Loucy (cell line): Measurements from ENCODE around the gene MBD5.
"Not testable (repeated sequence)": the region's sequence is repeated elsewhere in the genome, so short reads cannot be mapped to it uniquely, and the experiment has no call there.

Source experiments
- H2AFZ ChIP-seq: fragments of 200-600 bp; sonication (generic); 2 replicates; pipeline ENCODE4 v1.6.0; 2016; ENCODE audit warnings: antibody characterized with exemption, mild to moderate bottlenecking, low read length, moderate library complexity
- H3F3A ChIP-seq: fragments of 200-600 bp; 2 replicates; pipeline ENCODE4 v1.6.0; 2016; ENCODE audit warnings: antibody characterized with exemption, low read depth, mild to moderate bottlenecking
- H3K27me3 ChIP-seq: fragments of 200-600 bp; sonication (generic); 2 replicates; pipeline ENCODE4 v1.6.1; 2014; ENCODE audit warnings: low read length, mild to moderate bottlenecking; ENCODE audit not compliant: insufficient read depth, poor library complexity, severe bottlenecking
- H3K36me3 ChIP-seq: fragments of 200-600 bp; sonication (generic); 2 replicates; pipeline ENCODE4 v1.6.1; 2016; ENCODE audit warnings: low read length; ENCODE audit not compliant: insufficient read depth
- H3K4me1 ChIP-seq: fragments of 200-600 bp; sonication (generic); 2 replicates; pipeline ENCODE4 v1.5.1; 2014; ENCODE audit warnings: low read length, mild to moderate bottlenecking; ENCODE audit not compliant: insufficient read depth, poor library complexity, severe bottlenecking
- H3K4me2 ChIP-seq: fragments of 200-600 bp; sonication (generic); 2 replicates; pipeline ENCODE4 v1.6.0; 2014; ENCODE audit warnings: antibody characterized with exemption, low read length, low read depth, mild to moderate bottlenecking; ENCODE audit not compliant: poor library complexity, severe bottlenecking
- H3K4me3 ChIP-seq: fragments of 200-600 bp; sonication (generic); 2 replicates; pipeline ENCODE4 v1.5.1; 2014; ENCODE audit warnings: low read length, mild to moderate bottlenecking, mixed read lengths; ENCODE audit not compliant: poor library complexity, severe bottlenecking
- H3K79me2 ChIP-seq: fragments of 200-600 bp; sonication (generic); 2 replicates; pipeline ENCODE4 v1.6.1; 2014; ENCODE audit warnings: low read length; ENCODE audit not compliant: insufficient read depth
- H3K9ac ChIP-seq: fragments of 200-600 bp; sonication (generic); 2 replicates; pipeline ENCODE4 v1.6.0; 2014; ENCODE audit warnings: mild to moderate bottlenecking, low read depth, low read length, moderate library complexity; ENCODE audit not compliant: poor library complexity, severe bottlenecking
- H3K9me2 ChIP-seq: fragments of 200-600 bp; sonication (generic); replicated peaks from 2 replicates; pipeline ENCODE4 v1.6.1; 2016; ENCODE audit warnings: low read depth, low read length, mixed read lengths
- H3K9me3 ChIP-seq: fragments of 200-600 bp; sonication (generic); 2 replicates; pipeline ENCODE4 v1.6.1; 2014; ENCODE audit warnings: mild to moderate bottlenecking, antibody characterized with exemption, low read length, low read depth; ENCODE audit not compliant: insufficient read depth
- H4K20me1 ChIP-seq: fragments of 200-600 bp; sonication (generic); 2 replicates; pipeline ENCODE4 v1.6.0; 2014; ENCODE audit warnings: antibody characterized with exemption, low read length, mild to moderate bottlenecking; ENCODE audit not compliant: insufficient read depth, poor library complexity, severe bottlenecking
- EZH2phosphoT487 ChIP-seq: fragments of 200-600 bp; IDR thresholded peaks from 2 replicates; pipeline ENCODE4 v1.6.1; 2018; ENCODE audit warnings: antibody characterized with exemption, mild to moderate bottlenecking, moderate library complexity, borderline replicate concordance
- TF ChIP-seq, protein P1 (sequence below): fragments of 200-600 bp; sonication (generic); conservative IDR thresholded peaks from 2 replicates; pipeline ENCODE4 v1.5.1; 2014; ENCODE audit warnings: mild to moderate bottlenecking, antibody characterized with exemption, low read length

The MBD5 gene

DNA sequence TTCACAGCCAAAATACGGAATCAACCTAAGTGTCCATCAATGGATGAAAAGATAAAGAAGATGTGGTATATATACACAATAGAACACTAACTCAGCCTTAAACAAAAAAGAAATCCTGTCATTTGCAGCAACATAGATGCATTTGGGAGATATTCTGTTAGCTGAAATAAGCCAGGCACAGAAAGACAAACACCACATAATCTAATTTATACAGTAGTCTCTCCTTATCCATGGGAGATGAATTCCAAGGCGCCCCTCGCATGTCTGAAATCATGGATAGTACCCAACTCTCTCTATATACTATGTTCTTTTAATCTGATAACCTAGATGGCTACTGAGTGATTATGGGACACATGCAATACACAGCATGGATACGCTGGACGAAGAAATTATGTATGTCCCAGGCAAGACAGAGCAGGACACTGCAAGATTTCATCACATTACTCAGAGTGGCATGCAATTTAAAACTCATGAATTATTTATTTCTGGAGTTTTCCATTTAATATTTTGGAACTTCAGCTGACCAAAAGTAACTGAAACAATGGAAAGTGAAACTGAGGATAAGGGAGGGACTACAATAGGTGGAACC is 39.9 kb upstream of the MBD5 start:
- no peak overlapping the region for H3K4me3 ChIP-seq
- H3K27me3 ChIP-seq, result no peaks in the 10 kb centered on the region
- TF ChIP-seq, protein P1, sequence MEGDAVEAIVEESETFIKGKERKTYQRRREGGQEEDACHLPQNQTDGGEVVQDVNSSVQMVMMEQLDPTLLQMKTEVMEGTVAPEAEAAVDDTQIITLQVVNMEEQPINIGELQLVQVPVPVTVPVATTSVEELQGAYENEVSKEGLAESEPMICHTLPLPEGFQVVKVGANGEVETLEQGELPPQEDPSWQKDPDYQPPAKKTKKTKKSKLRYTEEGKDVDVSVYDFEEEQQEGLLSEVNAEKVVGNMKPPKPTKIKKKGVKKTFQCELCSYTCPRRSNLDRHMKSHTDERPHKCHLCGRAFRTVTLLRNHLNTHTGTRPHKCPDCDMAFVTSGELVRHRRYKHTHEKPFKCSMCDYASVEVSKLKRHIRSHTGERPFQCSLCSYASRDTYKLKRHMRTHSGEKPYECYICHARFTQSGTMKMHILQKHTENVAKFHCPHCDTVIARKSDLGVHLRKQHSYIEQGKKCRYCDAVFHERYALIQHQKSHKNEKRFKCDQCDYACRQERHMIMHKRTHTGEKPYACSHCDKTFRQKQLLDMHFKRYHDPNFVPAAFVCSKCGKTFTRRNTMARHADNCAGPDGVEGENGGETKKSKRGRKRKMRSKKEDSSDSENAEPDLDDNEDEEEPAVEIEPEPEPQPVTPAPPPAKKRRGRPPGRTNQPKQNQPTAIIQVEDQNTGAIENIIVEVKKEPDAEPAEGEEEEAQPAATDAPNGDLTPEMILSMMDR, result no peak
- no peak for TF ChIP-seq EZH2phosphoT487
- no peaks in the 10 kb centered on the region for H3K4me1 ChIP-seq
- H4K20me1 ChIP-seq, result peaks cover 2% of the 10 kb centered on the region
- H3K9me2 ChIP-seq, result no peaks in the 10 kb centered on the region
- H3K79me2 ChIP-seq, result peaks cover 73% of the 10 kb centered on the region
- H2AFZ ChIP-seq, result no peak overlapping the region
- no peaks in the 10 kb centered on the region for H3K9me3 ChIP-seq
- no peak overlapping the region for H3K4me2 ChIP-seq
- H3F3A ChIP-seq, result no peaks in the 10 kb centered on the region
- no peak overlapping the region for H3K9ac ChIP-seq
- H3K36me3 ChIP-seq, result peaks cover 5% of the 10 kb centered on the region; the same call in 1 of the 2 replicates

DNA sequence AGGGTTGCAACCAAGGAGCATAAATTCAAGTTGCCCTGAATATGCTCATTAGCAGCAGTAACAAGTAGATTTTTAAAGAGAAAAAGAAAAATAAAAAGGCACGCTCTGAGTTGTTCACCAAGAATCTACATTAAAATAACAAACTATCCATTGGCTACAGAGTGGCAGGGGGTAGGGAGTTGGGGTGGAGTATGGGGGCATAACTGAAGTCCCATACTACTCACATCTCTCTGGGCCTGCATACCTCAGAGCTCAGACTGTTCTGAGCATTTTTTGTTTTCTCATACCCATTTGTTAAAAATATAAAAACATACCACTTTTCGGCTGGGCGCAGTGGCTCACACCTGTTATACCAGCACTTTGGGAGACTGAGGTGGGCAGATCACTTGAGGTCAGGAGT is 31.8 kb upstream of the MBD5 start:
- Histone ChIP-seq H4K20me1 (no peaks in the 10 kb centered on the region), H3K4me2 (no peak overlapping the region), H3K4me3 (no peak overlapping the region), H3K79me2 (peaks cover 71% of the 10 kb centered on the region), H3K36me3 (no peaks in the 10 kb centered on the region), H3K9ac (no peak overlapping the region), H3K4me1 (no peaks in the 10 kb centered on the region), H3K9me2 (no peaks in the 10 kb centered on the region), H2AFZ (no peak overlapping the region), H3K27me3 (no peaks in the 10 kb centered on the region), H3F3A (no peaks in the 10 kb centered on the region), H3K9me3 (no peaks in the 10 kb centered on the region)
- TF ChIP-seq, protein P1, result no peak
- TF ChIP-seq EZH2phosphoT487, result no peak

DNA sequence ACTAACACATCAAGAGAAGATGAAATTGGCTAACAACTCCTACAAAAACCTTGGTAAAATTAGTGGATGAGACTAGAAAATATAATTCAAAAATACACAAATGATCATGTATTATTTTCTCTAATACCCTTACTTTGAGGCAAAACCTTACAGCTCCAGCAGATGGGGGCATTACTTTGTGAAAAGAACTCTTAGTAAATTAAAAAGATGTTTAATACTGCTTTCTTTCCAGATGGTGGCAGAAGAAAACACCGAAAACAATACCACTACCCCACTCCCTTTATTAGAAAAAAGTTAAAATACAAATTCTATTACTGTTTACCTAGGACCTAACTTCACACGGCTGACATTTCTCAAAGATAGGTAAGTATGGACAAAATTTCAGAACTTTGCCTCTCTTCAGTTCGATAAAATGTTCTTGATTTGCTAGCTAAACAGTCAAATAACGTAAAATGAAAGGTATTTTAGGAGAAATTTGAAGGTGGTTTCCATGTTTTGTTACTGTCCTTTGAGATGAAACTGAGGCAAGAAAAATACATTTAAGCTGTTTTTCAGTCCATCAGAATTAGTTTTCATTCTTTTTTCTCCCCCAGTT is 31.0 kb upstream of the MBD5 start:
- no peaks in the 10 kb centered on the region for H4K20me1 ChIP-seq
- no peak overlapping the region for H3K9ac ChIP-seq
- TF ChIP-seq, protein P1, result peak; percentile 96
- TF ChIP-seq EZH2phosphoT487, result no peak
- no peak overlapping the region for H3K4me2 ChIP-seq
- no peaks in the 10 kb centered on the region for H3K36me3 ChIP-seq
- no peaks in the 10 kb centered on the region for H3K9me2 ChIP-seq
- H3K4me3 ChIP-seq, result no peak overlapping the region
- no peaks in the 10 kb centered on the region for H3F3A ChIP-seq
- no peaks in the 10 kb centered on the region for H3K4me1 ChIP-seq
- H2AFZ ChIP-seq, result no peak overlapping the region
- H3K9me3 ChIP-seq, result no peaks in the 10 kb centered on the region
- H3K27me3 ChIP-seq, result no peaks in the 10 kb centered on the region
- H3K79me2 ChIP-seq, result peaks cover 73% of the 10 kb centered on the region

DNA sequence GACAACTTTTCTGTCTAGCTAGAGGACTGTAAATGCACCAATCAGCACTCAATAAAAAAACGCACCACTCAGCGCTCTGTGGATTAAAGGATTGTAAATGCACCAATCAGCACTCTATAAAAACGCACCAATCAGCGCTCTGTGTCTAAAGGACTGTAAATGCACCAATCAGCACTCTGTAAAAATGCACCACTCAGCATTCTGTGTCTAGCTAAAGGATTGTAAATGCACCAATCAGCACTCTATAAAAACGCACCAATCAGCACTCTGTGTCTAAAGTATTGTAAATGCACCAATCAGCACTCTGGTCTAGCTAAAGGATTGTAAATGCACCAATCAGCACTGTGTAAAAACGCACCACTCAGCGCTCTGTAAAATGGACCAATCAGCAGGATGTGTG is 25.9 kb upstream of the MBD5 start:
- H3K79me2 ChIP-seq, result peaks cover 81% of the 10 kb centered on the region
- H3K36me3 ChIP-seq, H3K27me3 ChIP-seq: not testable (repeated sequence)

More for the DNA sequence above, 25.9 kb upstream of the MBD5 start:
- H4K20me1 ChIP-seq, H3K9me3 ChIP-seq, H3K4me3 ChIP-seq, H3F3A ChIP-seq, H3K9me2 ChIP-seq, H3K4me1 ChIP-seq, H3K9ac ChIP-seq, H2AFZ ChIP-seq, H3K4me2 ChIP-seq: not testable (repeated sequence)
